GM19328 (cell line): ENCODE data around the gene GCKR.
A peak's percentile ranks its signal among the peaks of the same experiment; 100 is the strongest.

Source experiments
- ATAC-seq: cut with Tn5 transposase; IDR thresholded peaks from one replicate; pipeline ENCODE4 v1.9.1; 2021; ENCODE audit warnings: mild to moderate bottlenecking, moderate library complexity; ENCODE audit not compliant: unreplicated experiment

The GCKR gene, protein sequence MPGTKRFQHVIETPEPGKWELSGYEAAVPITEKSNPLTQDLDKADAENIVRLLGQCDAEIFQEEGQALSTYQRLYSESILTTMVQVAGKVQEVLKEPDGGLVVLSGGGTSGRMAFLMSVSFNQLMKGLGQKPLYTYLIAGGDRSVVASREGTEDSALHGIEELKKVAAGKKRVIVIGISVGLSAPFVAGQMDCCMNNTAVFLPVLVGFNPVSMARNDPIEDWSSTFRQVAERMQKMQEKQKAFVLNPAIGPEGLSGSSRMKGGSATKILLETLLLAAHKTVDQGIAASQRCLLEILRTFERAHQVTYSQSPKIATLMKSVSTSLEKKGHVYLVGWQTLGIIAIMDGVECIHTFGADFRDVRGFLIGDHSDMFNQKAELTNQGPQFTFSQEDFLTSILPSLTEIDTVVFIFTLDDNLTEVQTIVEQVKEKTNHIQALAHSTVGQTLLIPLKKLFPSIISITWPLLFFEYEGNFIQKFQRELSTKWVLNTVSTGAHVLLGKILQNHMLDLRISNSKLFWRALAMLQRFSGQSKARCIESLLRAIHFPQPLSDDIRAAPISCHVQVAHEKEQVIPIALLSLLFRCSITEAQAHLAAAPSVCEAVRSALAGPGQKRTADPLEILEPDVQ

DNA sequence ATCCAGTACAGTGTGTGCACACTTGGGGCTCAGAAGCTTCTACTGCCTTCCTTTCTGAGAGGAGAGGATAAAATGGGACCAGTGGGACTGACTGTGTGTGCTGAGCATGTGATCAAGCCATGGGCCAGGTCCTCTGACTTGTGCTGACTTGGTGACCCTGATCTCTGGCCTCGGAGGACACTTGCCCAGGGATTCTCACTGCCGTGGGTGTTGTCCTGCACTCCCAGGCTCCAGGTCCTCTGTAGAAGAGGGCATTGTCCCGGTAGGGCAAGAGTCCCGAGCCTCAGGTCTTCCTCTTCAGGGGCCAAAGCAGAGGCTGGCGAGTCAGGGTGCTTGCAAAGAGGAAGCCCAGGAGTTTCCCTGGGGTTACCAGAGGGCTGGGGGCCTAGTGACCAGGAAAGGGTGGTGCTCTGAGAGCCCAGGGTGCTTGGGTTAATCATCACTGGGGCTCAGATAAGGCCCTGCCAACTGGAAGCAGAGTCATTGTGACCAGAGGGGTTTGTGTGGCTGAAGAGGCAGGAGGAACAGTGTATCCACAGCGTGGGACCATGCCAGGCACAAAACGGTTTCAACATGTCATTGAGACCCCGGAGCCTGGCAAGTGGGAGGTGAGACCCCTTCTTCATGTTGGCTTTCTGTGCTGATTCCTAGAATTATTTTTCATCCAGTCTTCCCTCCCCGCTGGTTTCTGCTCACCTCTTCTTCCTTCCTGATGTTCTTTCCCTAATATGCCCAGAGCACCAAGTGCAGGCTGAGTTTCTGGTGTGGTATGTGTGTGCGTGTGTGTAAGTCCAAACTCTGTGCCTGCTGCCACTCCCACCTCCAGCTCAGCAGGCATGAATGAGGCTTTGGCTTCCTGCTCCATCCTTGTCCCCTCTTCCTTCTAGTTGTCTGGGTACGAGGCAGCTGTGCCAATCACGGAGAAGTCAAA, at the start of gene GCKR:
TSS of gene GCKR (plus strand) at position 483 of the 931 bp plus-strand sequence. CDS start at position 549, 66 bp downstream.
- ATAC-seq: no peak

DNA sequence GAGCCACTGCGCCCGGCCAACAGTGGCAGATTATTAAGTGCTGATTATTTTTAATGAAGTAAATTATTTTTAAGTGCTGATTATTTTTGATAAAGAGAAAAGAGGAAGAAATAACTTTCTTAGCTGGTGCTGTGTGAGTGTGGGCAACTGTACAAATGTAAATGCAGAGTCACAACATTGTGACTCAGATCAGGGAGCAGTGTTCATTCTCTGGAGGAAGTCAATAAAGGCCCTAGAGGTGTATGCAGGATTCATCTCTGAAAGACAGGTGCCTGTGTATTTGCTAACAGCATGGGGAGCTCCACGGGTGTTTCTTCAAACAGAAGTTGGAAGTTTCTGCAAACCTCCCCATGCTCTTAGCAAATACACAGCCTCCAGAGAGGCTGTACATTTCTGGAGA, 48.3 kb upstream of the GCKR start:
- ATAC-seq: no peak

DNA sequence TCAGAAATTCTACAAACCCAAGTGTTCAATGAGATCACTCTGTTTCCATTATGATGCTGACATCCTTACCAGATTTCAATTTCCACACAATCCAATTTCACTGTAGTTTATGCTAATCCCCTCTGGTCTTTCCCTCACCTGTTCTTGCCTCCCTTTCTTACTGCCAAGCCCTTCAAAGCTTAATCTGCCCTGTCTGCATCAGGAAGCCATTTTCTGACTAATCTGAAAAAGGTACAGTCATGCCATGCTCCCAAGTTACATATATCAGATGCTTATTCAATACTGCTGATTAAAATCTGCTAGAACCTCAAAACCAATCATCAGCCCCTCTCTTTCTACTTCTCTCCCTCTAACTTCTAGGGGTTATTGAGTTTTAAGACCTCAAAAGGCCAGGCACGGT, 45.5 kb upstream of the GCKR start:
- no peak for ATAC-seq

DNA sequence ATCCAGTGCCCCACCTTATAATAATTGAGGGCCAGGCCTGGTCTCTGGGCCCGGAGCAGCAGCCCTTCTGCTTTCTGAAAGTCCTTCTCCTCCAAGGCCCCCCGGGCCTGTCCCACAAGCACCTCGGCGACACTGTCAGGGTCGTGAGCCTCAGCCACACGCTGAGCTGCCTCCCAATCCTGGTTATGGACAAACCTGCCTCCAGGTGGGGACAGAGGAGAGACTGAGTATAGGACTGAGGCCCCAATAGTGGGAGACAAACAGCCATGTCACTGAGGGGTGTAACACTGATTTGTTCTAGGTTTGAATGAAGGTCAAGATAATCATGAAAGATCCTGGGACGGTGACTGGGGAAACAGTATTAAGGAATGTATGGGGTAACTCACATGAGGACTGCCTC, 42.7 kb upstream of the GCKR start:
- no peak for ATAC-seq

DNA sequence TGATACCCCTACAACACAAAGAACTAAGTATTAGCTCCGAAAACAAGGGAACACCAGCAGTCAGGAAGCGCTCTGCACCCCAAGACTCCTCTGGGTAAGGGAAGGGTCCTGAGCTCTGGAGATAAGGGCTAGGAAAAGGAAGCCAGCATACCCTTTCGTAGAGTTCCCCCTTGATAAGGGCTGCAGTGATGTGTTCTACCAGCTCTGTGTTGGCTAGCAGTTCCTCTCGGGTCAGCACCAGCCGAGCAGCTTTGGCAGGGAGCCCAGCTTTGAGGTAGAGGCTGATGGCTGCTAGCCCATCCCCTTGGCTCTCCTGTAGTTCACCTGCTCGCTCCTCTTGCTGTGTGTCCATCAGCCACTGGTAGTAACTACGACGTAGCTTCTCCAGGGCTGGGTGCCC, 35.5 kb upstream of the GCKR start:
- ATAC-seq: no peak

DNA sequence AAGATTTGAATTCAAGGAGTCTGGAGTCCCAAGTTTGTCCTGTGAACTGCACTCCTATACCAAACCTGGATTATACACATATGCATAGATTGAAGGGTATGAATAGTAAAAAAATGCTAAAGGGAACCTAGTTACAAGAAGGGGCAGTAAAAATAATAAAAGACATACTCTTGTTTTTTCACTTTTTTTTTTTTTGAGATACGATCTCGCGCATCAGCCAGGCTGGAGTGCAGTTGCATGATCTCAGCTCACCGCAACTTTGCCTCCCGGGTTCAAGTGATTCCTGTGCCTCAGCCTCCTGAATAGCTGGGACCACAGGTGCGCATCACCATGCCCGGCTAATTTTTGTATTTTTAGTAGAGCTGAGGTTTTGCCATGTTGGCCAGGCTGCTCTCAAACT, 32.2 kb upstream of the GCKR start:
- ATAC-seq: no peak

DNA sequence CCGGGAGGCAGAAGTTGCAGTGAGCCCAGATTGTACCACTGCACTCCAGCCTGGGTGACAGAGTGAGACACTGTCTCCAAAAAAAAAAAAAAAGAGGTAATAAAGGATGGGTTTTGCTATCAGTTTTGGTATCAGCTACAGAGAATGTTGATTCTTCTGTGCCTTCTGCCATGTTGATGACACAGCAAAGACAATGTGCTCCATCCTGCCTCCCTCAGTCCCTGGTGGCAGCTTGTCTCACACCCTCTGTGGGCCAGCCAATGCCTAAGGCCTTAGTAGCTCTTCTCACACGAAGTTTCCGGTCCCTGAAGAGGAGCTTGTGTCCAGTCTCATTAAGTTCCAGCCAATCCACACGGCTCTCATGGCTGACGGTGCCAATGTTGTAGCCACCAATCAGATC, 24.7 kb upstream of the GCKR start:
- ATAC-seq: no peak

DNA sequence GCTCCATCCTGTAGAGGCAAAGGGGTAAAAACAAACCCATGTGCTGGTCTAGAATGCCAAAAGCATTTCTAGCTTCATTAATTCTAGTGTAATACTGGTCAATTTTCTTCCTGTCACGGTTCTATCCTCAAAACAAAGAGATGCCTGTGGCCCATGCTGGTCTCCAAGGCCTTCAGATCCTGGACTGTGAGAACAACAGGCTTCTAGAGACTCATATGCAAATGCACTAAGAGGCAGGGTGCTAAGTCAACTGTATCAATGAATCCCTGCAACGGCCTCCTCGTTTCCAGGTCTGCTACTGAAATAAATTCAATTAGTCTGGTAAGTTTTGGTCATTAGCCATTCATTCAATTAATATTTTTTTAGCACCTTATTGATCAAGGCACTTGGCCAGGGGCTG, 11.1 kb upstream of the GCKR start:
- no peak for ATAC-seq

DNA sequence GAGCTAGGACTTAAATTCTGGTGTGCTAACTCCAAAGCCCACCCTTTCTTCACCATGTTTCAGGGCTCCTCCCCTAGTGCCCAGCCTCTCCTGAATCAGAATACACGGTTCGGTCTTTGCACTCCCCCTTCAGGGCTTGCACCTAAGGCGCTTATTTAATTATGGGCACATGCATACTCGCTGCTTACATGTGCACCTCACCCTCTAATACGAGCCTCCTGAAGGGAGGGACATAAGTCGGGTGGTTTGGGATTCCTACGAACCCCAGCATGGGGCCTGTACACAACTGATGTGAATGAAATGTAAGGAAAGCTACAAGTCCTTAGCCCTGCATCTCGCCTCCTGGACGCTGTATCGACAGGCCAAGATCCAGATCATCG, 7.5 kb upstream of the GCKR start:
- no peak for ATAC-seq

DNA sequence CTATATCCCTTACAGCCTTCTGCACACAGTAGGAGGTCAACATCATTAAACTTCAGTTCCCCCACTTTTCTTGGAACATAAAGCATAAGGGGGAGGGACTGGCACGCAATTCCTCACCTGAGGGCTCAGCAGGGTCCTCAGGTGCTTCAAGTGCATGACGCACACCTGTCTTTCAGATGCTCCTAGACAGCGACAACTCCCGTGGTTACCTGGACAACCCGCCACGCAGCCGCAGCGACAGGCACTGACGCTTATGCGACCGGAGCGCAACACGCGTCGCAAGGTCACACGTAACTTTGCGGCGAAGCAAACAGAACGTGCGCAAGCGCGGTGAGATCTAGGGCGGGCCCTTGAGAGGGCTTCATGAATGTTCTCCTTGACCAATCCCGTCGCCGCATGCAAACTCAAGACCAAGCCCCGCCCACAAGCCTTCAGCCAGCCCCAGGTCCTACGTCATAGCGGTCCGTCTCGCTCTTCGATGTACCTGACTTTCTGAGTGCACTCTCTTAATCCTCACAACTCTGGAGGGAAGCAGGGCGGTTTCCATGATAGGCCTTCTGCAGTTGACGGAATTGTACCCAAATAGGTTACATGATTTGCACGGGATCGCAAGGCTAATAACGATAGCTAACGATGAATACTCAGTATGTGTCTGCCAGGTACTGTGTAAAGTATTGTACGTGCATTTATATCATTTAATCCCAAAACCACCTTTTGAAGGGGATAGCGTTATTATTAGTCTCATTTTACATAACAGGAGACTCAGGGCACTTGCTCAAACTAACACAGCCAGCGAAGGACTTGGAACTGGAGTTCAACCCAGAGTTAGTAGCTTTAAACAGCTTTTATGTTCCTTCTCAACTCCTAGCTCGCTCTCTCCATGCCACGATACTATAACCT, 6.9 kb upstream of the GCKR start, which contains the start of gene IFT172:
TSS of gene IFT172 (minus strand) at position 246 of the 900 bp plus-strand sequence. CDS start at position 156, 90 bp downstream.
- ATAC-seq: peak; percentile 96

DNA sequence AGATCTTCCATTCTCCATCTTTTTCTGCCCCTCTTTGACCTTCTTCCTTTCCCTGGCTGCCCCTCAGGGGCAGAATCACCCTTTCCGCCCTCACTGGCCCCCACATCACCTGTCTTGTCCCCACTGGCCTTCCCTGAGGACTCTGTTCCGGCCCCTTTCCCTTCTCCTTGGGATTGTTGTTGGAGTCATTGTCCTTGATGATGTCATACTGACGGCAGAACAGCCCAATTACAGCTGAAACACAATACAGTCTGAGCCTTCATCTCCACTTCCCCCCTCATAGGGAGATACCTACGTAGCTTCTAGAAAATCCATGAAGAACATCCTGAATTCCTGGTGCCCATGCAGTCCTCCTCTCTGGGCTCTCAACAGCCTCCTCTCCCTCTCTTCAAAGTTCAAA, 4.1 kb upstream of the GCKR start:
- no peak for ATAC-seq

DNA sequence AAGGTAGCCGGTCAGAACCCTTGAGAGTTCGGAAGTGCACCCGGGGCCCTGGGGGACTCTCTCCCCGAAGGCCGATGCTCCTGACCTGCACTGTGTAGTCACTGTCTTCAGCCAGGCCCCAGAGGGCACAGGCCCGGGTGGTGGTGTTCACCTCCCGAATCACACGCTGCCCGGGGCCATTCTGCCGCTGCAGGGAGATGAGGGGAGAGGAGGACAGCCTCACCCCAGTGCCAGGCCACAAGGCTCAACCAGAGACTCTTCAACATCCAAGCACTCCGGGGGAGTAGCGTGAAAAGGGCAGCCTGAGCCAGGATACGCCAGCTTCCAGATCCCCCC, 2.7 kb upstream of the GCKR start:
- no peak for ATAC-seq

DNA sequence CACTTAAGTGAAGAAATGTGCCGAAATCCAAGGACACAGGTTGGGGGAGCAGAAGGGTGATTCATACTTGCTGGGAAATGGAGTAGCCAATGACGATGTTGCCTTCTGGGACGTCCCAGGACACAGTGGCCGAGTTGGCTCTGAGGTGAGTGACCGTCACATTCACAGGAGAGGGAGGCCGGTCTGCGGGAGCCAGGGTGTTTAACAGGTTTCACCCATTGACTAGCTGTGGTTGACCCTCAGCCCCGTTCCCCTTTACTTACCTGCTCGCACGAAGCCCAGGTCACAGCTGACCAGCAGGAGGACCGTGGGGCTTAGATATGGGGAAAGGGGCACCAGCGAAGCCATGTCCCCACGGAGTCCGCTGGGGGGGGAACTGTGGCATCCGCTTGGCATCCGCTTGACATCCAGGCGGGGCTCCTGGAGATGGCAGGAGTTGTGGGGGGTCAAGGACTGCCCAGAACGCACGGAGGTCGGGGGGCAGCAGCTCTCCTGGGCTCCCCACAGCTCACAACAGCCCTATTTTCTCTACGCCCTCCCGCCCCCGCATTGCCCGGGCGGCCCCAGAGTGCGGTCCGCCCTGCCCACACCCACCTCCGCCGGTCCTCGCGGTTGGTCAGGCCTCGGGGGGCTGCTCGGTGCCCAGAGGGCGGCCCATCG, 2.2 kb upstream of the GCKR start:
- no peak for ATAC-seq

DNA sequence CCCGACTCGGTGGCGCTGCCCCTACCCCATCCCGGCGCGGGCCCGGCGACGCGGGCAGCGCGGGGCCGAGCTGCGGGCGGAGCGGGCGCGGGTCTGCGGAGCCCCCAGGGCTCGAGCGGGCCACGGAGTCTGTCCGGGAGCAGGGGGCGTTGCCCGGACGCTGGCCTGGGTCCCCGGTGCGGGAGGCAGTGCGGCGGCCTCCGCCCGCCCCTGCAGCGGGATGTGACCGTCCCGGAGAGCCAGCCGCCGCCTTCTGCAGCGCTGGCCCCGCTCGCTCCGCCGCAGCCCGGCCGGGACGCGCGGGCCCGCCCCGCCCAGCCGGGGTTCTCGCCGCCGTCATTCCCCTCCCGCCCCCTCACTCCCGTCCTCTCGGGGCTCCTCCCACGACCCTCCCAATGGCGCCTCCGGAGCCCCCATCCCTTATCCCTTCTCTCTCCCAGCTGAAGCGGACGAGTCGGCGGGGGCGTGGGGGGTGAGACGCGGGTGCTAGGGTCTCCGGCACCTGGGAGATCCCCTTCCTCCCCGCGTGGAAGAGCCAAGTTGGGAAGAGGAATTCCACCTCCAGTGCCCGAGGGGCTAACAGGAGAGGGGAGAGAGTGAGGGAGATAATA, 1.6 kb upstream of the GCKR start, which contains the start of gene FNDC4:
TSS of gene FNDC4 (minus strand) at position 257 of the 611 bp plus-strand sequence. CDS start 521 bp downstream, outside the sequence.
- no peak for ATAC-seq

DNA sequence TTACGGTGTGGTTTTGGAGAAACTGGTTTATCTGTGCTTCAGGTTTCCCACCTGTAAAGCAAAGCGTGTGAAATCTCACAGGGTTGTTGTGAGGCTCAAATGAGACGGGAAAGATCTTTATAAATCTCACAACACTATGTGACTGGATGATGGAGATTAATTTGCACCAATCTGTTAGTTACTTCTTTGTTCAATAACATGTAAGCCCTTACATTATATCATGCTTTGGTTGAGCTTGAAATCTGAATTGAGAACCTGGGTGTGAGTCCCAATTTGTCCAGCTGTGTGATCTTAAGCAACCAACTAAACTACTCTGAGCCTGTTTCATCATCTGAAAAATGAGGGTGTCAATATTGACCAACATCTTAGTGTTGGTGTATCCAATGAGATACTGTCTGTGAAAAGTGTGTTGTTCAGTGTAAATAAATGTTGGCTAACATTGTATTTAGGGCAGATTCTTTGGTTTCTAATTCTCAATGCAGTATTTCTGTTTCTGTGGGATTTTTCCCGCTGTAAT, 741 bp upstream of the GCKR start:
- ATAC-seq: no peak

DNA sequence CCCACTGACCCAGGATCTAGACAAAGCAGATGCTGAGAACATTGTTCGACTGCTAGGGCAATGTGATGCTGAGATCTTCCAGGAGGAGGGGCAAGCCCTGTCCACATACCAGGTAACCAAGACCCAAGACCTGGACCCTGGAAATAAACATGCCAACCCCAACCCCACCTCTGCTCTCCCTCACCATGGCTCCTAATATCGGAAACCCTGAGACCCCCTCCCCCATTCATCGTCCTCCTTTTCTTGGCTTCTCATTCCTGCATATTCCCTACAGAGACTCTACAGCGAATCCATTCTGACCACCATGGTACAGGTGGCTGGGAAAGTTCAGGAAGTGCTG, 619 bp downstream of the GCKR start:
- ATAC-seq: no peak

DNA sequence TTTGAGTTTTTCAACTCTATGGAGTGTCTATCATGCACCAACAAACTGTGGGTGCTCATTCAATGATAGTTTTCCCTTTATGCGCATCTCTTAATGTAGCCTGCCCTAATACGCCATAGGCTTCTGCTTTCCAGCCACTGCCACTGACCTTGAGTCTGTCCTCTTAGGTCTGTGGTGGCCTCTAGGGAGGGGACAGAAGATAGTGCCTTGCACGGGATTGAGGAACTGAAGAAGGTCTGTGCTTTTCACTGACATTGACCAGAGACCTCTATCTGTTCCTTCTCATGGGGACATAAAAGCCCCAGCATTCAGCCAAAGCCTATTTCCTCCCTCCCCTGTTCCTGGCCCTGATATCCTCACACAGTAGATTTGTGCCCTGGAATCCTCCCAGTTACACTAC, 2.3 kb downstream of the GCKR start:
- ATAC-seq: no peak

DNA sequence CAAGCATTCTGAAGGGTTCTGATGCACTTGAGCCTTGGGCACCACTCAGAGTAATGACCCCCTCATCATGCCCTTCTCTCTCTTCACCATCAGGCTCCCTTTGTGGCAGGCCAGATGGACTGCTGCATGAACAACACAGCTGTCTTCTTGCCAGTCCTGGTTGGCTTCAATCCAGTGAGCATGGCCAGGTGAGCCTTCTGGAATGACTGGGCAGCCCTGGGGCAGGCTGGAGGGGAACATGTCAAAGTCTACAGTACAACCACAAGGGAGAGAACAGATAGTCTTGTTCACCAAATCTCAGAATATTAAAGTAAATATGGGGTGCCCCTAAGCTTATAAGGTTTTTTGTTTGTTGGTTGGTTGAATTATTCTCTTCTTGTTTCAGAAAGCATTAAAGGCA, 4.4 kb downstream of the GCKR start:
- ATAC-seq: no peak

DNA sequence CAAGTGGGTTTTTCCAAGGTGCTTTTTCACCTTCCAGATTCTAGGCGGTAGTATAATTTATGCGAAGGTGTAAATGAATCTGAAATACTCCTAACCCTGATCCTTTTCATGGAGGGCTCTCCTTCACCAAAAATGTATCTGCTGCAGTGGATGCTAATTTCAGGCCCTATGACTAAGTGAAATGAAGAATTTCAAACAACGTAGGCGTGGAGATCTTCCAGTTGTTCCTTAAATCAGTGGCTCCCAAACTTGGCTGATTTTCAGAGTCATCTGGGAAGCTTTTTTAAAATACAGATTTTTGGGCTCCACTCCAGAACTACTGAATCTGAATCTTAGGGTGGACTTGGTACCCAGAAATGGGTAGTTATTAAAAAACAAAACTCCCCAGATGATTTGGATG, 5.5 kb downstream of the GCKR start:
- no peak for ATAC-seq
